ENCODE measurements around the gene SLC2A4RG.

The SLC2A4RG gene

DNA sequence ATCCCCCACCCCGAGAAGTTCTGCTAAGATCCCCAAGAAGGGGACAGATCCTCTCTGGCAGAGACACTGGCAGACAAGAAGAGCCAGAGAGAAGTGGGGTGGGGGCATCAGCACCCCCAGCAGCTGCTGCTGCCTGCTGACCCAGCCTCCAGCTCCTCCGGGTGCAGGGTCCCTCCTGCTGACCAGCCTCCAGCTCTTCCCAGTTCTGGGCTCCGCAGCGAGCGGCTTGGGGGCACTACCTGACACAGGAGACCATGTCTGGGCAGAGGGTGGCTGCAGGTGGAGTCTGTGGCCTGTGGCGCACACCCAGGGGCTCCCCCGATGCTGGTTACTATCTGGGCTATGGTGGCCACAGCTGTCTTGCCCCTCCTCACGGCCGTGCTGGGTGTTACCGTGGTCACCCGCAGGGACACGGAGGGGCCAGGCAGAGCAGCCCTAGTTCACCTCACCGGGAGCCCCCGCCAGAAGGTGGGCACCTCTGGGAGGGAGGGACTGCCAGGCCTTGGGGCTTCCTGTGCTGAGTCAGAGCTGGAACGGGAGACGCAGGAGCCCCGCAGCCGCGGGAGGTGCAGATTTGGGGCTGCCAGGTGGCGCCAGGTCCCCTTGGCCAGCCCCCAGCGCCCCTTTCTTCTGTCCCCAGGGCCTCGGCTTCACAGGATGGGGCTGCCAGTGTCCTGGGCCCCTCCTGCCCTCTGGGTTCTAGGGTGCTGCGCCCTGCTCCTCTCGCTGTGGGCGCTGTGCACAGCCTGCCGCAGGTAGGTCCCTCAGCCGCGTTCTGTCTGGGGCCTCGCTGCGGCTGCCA is 2.5 kb upstream of the SLC2A4RG start:
- intact Hi-C loops (cut with DNase I), result no loop called here
- DNase-seq, result peak in 4 of 42 donors; percentile 28 to 57 (median 40)

DNA sequence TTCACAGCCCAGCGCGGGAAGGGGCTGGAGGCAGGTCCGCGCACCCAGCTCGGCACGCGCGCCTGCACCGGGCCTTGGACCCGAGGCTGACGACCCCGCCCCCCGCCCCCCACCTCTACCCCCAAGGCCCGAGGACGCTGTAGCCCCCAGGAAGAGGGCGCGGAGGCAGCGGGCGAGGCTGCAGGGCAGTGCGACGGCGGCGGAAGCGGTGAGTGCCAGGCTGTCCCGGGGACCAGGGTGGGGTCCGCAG is 2.0 kb upstream of the SLC2A4RG start:
- no peak for DNase-seq
- intact Hi-C loops (cut with DNase I), result no loop called here

GRCh38 chr20:63737945-63738686 is 1.5 kb upstream of the SLC2A4RG start:
- intact Hi-C loops (cut with DNase I), result no loop called here

GRCh38 chr20:63738687-63739129 is 868 bp upstream of the SLC2A4RG start:
- intact Hi-C loops (cut with DNase I), result no loop called here
- DNase-seq, result peak in 20 of 42 donors; percentile 18 to 64 (median 44)

More at GRCh38 chr20:63737945-63738686, 1.5 kb upstream of the SLC2A4RG start:
- no peak for DNase-seq

GRCh38 chr20:63740070-63740626 is 572 bp downstream of the SLC2A4RG start:
- intact Hi-C loops (cut with DNase I), result loop anchor here (5.0 kb wide), 1 partner anchor 113 kb away; the partner anchor contains the start of gene GMEB2
- peak in 12 of 42 donors; percentile 29 to 55 (median 46) for DNase-seq

DNA sequence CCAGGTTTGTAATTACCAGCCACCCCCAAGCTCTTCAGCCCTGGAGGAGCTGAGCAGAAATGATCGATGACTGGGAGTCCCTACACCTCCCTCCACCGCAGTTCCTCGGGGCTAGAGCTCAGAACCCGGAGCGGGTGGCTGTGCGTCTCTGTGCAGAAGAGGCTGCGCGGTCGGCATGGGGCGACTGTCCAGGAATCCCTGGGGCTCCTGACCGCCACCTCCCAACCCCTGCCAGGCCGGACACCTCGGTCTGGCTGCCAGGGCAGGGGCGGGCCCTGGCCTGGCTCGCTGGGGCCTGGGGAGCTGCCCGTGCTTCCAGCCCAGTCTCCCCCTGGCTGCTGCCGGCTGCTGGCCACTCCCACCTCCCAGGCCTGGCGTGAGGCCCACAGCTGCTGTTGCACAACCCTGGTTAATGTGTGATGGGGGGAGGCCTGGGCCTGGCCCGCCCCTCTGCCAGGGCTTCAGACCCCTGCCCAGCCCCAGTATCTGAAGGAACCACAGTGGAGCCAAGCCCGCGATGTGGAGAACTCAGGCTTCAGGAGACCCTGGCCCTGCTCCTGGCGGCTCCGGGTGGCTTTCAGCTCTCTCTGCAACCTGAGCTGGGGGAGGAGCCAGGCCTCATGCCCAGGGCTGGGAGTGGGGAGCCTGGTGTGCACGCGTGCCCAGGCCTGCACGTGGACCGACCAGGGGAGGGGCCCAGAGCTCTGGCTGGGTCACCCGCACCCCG is 1.2 kb downstream of the SLC2A4RG start:
- intact Hi-C loops (cut with DNase I), result loop anchor here (5.0 kb wide), 1 partner anchor 113 kb away; the partner anchor contains the start of gene GMEB2
- DNase-seq, result peak; percentile 39 to 90 (median 75)

- intact Hi-C loops (cut with DNase I), result loop anchor here (5.0 kb wide), 1 partner anchor 114 kb away; the partner anchor contains the start of gene GMEB2
- DNase-seq, result no peak
These were observed 1.7 kb downstream of the SLC2A4RG start for GRCh38 chr20:63741354-63741675.

- DNase-seq, result no peak
- intact Hi-C loops (cut with DNase I), result loop anchor here (5.0 kb wide), 1 partner anchor 115 kb away; the partner anchor contains the start of gene GMEB2
These were observed 2.3 kb downstream of the SLC2A4RG start for GRCh38 chr20:63741676-63742380.

- no peak for DNase-seq
- intact Hi-C loops (cut with DNase I), result loop anchor here (5.0 kb wide), 1 partner anchor 115 kb away; the partner anchor contains the start of gene GMEB2
These were observed 2.9 kb downstream of the SLC2A4RG start for GRCh38 chr20:63742381-63743024.

GRCh38 chr20:63743210-63743970 is 3.8 kb downstream of the SLC2A4RG start:
- intact Hi-C loops (cut with DNase I), result loop anchor here (5.0 kb wide), 1 partner anchor 116 kb away; the partner anchor contains the start of gene GMEB2
- no peak for DNase-seq

DNA sequence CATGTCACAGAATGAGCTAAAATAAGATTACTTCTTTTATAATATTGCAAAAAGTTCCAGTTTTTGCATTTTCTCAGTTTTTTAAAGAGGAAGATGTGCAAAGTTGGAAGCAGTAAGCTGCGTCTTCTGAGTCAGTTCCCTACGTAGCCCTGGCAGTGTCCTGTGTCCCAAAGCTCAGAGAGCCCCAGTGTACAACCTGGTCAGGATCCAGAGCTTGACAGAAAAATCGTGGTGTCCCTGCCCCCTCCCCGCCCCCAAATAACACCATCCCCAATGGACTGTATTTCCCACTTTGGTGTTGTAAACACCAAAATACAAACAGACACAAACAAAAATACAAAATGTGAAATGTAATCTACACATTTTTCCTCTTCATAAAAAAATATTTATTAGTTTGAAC is 4.6 kb downstream of the SLC2A4RG start:
- DNase-seq, result no peak
- intact Hi-C loops (cut with DNase I), result loop anchor here (5.0 kb wide), 1 partner anchor 117 kb away; the partner anchor contains the start of gene GMEB2

DNA sequence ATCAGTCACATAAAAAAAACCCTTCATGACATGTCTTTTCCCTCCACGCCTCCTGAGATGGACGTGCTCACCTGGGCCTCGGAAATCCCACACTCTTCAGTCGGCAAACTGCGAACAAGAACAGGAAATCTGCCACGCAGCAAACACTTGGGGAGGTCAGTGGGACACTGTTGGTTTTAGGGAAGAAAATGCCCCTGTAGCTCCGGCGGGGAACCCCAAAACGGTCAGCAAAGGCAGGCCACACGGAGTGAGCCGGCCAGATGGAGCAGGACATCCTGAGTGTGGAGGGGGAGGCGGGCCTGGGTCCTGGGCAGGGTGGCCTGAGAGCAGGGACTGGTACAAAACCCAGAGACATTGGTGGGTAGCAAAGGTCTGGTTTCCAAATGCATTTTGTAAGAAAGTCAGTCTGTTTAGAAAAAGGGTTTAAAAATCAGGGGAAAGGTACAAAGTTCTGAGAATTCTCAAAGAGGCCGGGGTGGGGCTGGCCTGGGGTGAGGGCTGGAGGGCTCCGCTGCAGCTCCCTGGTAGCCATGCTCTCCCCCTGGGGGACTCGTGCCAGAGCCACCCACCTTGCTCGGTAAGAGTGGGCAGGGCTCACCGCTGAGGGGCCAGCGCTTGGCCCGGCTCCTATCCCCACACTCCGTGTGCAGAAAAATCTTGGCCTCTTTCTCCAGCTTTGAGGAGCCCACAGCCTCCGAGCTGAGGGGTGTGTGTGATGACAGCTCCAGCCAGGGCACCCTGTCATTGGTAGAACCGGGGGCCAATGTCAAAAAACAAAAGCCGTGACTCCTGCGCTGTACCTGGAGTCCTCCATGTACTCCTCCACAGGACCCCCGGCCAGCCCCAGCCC is 5.2 kb downstream of the SLC2A4RG start:
- intact Hi-C loops (cut with DNase I), result loop anchor here (5.0 kb wide), 1 partner anchor 117 kb away; the partner anchor contains the start of gene GMEB2
- DNase-seq, result no peak

- no peak for DNase-seq
- intact Hi-C loops (cut with DNase I), result no loop called here
These were observed 5.8 kb downstream of the SLC2A4RG start for GRCh38 chr20:63745424-63745805.

GRCh38 chr20:63745961-63746731 is 6.6 kb downstream of the SLC2A4RG start:
- DNase-seq, result no peak
- intact Hi-C loops (cut with DNase I), result no loop called here

- intact Hi-C loops (cut with DNase I), result no loop called here
- DNase-seq, result no peak
These were observed 7.3 kb downstream of the SLC2A4RG start for GRCh38 chr20:63746751-63747315.
